HG03175 (cell line): ENCODE data around the gene NXF1.
A peak's percentile ranks its signal among the peaks of the same experiment; 100 is the strongest.
"Not testable (repeated sequence)": the region's sequence is repeated elsewhere in the genome, so short reads cannot be mapped to it uniquely, and the experiment has no call there.

Experiments
- ATAC-seq: cut with Tn5 transposase; IDR thresholded peaks from one replicate; pipeline ENCODE4 v1.9.1; 2021; ENCODE audit warnings: mild to moderate bottlenecking, moderate library complexity; ENCODE audit not compliant: unreplicated experiment

Gene NXF1

DNA sequence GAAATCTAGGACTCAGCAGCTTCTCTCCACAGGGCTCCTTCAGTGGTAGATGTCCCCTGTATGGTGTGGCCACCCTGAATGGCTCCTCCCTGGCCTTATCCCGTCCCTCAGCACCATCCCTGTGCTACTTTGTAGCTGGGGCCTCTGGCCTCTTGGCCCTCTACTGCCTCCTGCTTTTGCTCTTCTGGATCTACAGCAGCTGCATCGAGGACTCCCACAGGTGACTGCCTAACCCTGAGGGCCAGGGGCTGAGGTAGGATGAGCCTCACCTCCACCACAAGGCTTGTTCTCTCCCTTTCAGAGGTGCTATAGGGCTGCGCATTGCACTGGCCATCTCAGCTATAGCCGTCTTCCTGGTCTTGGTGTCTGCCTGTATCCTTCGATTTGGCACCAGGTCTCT lies 16.2 kb downstream of the NXF1 start:
- no peak for ATAC-seq

DNA sequence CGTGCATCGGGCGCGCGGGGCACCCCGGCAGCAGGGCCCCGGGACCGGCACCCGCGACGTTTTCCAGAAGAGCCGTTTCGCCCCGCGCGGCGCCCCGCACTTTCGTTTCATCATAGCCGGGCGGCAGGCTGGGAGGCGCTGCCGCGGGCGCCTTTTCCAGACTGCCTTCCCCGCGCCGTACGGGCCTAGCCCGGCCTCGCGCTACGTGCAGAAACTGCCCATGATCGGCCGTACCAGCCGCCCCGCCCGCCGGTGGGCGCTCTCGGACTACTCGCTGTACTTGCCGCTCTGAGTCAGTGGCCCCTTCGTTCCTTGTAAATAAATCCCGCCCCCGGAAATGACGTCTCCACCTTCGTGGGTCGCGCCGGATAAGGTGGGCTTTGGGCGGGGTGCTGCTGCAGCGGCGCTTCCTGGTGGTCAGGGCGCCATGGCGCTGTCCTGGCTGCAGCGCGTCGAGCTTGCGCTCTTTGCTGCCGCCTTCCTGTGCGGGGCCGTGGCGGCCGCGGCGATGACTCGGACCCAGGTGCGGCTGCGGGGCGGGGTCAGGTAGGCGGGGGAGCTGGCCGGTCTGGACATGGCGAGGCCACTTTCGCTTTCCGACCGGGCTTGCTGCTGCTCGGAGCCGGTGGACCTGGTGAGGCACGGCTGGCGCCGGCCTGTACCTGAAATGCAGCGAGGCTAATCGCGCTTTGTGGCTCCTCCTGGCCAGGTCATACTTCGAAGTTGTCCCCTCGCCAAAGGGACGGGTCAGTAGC lies 18.1 kb downstream of the NXF1 start, which contains the start of gene TMEM179B:
Gene TMEM179B, plus strand, starts transcription at position 398 of the 755 bp plus-strand sequence. Its CDS starts 30 bp downstream, at position 428.
- ATAC-seq = peak; percentile 64

DNA sequence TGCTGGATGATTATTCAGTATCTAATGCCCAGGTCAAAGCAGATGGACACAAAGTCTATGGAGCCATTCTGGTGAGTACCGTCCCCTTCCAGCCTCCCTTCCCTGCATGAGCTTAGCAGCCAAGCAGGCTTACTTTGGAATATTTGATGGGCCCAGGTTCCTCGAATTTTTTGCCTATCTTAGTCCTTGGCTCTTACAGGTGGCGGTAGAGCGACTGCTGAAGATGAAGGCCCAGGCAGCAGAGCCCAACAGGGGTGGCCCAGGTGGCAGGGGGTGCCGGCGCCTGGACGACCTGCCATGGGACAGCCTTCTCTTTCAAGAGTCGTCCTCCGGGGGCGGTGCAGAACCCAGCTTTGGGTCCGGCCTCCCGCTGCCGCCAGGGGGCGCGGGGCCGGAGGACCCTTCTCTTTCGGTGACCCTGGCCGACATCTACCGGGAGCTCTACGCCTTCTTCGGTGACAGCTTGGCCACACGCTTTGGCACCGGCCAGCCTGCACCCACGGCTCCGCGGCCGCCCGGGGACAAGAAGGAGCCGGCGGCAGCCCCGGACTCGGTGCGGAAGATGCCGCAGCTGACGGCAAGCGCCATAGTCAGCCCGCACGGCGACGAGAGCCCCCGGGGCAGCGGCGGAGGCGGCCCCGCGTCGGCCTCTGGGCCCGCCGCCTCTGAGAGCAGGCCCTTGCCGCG lies 18.8 kb downstream of the NXF1 start:
- ATAC-seq = peak; percentile 77

DNA sequence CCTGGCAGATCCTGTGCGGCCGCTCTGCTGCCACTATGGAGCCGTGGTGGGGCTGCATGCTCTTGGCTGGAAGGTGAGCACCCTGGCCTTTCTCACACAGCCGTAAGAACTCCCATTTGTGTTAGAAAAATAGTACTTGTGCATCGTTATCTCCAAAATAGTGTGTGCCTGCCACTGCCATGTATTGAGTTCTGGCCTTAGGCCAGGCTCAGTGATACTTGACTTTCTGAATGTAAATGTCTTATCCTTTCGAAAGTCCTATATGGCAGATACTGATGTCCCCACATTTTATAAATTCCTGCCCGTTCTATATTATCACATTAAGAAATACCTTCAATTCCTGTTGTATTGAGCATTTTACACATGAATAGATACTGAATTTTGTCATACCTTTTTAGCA lies 22.5 kb downstream of the NXF1 start:
- no peak for ATAC-seq

DNA sequence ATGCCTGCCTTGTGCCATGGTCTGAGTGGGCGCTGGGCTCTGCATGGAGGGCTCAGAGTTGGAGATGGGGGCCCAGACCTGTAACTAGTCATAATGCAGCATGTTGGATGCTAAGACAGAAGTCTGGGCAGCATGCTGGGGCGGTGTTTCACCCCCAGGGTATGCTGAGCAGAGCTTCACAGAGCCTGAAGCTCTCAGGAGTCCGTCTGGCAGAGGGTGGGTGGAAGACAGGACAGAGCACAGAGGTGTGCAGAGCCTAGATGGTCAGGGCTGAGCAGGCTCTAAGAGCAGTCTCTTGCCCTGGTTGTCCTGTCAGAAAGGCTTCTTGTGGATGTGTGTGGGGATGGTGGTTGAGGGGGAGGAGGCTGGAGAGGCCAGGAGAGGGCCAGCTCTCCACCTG lies 26.8 kb downstream of the NXF1 start:
- ATAC-seq = no peak

DNA sequence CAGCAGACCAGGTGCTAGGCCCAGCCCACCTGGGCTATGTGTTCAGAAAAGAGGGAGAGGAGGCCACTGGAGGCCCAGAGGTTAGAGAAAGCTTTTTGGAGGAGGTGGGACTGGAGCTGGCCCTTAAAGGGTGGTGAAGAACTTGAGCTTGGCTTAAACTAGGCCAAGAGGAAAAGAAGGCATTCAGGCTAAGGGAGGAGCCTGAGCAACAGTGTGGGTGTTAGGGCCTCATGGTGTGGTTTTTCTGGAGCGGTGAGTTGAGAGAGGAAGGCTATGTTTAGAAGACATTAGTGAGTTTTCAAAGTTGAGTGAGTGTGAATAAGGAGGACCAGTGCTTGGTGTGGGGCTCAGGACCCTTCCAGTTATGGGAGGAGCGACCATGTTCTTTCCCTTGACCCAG lies 27.9 kb downstream of the NXF1 start:
- no peak for ATAC-seq

DNA sequence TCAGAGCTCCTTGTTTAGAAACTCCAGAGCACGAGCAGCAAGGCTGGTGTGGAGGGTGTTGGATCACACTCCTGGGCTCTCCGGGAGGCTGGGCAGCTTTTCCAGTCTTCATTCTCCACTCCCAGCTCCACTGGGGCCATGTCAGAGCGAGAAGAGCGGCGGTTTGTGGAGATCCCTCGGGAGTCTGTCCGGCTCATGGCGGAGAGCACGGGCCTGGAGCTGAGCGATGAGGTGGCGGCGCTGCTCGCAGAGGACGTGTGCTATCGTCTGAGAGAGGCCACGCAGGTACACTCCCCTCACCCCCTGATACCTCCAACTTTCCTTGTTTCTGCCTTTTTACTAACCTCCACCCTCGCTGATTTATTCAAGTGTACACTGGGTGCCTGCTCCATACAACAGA lies 29.6 kb downstream of the NXF1 start:
- ATAC-seq = no peak

DNA sequence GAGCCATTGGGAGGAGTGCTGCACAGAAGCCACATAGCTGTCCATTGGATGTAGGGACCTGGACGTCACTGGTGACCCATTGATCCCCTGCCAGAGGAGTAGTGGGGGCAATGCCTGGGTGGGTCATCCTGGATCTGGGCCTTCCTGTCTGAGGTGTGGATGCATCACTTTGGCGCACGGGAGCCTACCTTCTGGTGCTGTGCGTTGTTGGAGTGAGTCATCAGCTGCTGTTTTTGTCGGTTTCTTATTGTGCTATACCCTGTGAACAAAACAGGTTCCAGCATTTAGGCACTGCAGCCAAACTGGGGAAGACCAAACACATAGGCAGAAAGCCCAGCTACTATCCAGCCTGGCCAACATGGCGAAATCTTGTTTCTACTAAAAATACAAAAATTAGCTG lies 30.8 kb downstream of the NXF1 start:
- no peak for ATAC-seq

DNA sequence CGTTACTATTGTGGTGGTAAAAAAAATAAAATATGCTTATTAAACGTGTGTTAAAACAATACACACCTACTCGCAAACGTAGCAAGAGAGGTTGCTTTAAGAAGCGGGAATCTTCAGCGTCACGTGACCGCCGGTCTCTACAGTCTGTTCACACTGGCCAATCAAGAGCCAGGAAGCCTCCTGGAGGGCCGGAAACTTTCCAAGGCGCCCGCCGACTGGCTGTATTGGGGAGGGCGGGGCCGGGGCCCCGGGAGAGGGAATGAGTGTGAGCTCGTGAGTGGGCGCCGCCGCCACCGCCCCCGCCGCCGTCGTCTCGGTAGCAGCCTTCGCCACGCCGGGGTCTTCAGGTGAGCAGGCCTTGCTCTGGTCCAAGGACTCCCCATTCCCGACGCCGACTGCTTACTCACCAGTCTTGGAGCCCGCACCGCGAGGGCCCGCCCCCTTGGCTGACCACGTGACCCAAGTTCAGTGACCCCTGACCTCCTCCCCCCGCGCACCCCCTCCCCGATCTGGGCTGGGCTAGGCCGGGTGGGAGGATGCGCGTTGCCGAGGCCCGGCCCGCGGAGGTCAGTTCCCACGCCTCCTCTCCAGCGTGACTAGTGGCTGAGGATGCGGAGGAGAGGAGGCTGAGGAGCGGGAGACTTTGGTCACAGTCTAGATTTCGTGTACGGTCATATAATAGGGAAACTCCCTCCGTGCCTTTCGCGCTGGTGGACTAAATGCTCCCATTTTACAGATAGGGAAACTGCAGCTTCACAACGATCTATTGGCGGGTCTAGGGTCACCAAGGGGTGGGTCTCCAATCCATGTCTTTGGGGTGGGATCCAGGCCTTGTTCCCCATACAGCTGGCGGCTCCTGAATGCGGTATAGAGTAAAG lies 33.9 kb downstream of the NXF1 start, which contains the start of gene TAF6L:
Gene TAF6L, plus strand, starts transcription at position 253 of the 878 bp plus-strand sequence. CDS start 4,388 bp downstream, outside the sequence.
- peak; percentile 75 for ATAC-seq

DNA sequence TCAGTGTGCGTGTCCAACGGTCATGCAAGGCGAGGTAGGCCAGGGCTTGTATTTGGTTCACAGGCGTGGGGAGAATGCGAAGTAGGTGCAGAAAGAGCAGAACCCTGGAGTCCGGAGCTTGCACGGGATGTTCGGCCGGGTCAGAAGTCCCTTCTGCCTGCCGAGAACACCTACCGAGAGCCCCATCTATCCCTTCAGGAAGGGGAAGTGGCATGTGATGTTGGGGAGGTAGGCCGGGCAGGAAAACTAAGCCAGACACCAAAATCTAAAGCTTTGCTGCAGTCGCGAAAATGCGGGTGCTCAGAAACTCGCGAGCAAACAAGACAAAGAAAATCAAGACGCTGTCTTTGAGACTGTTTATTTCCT lies 34.5 kb downstream of the NXF1 start:
- ATAC-seq = no peak

DNA sequence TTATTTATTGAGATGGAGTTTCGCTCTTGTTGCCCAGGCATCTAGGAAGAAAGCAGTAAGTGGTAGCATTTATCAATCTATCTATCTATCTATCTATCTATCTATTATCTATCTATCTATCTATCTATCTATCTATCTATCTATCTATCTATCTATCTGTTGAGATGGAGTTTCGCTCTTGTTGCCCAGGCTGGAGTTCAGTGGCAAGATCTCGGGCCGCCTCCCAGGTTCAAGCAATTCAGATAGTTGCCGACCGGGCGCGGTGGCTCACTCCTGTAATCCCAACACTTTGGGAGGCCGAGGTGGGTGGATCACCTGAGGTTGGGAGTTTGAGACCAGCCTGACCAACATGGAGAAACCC lies 44.4 kb downstream of the NXF1 start:
- ATAC-seq = not testable (repeated sequence)

DNA sequence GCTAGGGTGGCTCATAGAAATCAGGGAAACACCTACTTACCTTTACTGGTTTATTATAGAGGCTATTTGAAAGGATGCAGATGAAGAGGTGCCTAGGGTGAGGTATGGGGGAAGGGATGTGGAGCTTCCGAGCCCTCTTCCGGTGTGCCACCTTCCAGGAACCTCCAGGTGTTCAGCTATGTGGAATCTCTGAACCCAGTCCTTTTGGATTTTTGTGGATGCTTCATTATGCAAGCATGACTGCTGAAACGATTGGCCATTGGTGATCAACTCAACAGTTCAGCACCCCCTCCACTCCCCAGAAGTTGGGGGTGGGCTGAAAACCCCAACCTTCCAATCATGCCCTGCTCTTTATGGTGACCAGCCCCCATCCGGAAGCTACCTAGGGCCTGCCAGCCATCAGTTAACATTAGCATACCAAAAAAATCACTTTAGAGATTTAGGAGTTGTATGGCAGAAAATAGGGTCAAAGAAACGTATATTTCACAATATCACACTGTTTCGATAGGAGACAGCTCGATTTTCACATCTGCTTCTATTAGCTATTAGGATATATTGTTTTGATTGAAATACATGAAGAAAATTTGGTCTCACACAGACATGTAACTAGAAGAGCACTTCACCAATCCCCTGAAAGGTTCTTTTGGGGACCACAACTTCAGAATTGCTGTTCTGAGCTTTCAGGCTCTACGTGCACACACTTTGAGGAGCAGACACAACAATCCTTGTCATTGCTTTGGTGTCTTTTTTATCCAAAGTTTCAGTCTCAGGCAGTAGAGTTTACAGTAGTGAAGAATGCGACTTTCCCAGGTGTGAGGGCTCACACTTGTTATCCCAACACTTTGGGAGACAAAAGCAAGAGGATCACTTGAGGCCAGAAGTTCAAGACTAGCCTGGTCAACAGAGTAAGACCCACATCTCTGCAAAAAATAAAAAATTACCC lies 47.1 kb downstream of the NXF1 start:
- no peak for ATAC-seq

DNA sequence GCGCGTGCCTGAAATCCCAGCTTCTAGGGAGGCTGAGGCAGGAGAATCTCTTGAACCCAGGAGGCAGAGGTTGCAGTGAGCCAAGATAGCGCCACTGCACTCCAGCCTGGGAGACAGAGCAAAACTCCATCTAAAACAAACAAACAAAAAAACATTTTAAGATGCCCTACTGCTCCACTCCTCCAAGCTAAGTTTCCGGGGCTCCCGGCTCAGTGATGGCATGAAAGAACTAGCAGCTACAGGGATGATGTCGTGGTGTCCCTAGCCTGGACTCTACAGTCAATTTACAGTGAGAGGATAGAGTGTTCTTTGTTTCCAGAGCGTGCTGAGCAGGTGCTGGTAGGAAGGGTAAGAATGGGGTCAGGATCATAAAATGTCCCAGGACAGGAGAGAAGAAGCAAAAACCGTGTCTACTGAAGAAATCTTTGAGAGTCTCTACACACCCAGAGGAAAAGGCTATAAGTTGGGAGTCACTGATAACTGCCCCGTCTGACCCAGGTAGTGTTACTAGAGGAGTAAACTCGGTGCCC lies 50.1 kb downstream of the NXF1 start:
- ATAC-seq = no peak

DNA sequence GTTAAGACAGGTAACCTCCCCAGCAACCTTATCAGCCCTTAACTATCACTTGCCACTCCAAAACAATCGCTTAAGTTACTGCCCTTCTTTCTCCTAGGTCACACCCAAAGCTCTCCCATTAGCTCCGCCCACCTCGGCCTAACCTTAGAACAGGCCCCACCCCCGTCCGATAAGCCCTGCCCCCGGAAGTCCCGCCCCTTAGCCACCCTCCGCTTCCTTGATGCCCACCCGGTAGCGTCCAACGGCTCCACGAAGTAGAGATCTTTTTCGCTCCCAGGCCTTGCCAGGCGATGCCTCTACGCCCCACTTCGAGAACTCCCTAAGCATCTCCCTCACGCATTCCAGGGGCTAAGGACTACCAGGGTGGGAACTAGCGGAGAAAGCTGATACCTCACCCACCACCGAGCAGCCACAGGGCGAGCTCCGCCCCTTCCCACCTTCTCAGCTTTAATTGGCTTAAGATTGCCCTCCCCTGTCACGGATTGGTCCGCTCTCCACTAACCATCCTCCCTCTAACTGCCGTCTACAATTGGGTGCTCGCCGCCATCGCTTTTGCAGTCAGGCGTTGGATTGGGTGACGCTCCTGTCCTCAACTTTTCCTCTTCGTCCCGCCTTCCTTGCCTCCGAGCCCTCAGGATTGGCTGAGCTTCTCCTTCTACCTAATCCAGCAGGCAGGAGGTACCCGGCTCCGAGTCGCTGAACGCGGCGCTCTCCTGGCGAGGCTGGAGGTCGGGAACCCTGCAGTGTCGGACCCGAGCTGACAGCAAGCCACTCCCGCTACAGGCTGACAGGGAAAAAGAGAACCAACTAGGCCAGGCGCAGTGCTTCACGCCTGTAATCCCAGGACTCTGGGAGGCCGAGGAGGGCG lies 51.3 kb downstream of the NXF1 start, which contains the start of gene ZBTB3:
Gene ZBTB3, minus strand, starts transcription at position 425 of the 868 bp plus-strand sequence. CDS start 496 bp downstream, outside the sequence.
- peak; percentile 94 for ATAC-seq

DNA sequence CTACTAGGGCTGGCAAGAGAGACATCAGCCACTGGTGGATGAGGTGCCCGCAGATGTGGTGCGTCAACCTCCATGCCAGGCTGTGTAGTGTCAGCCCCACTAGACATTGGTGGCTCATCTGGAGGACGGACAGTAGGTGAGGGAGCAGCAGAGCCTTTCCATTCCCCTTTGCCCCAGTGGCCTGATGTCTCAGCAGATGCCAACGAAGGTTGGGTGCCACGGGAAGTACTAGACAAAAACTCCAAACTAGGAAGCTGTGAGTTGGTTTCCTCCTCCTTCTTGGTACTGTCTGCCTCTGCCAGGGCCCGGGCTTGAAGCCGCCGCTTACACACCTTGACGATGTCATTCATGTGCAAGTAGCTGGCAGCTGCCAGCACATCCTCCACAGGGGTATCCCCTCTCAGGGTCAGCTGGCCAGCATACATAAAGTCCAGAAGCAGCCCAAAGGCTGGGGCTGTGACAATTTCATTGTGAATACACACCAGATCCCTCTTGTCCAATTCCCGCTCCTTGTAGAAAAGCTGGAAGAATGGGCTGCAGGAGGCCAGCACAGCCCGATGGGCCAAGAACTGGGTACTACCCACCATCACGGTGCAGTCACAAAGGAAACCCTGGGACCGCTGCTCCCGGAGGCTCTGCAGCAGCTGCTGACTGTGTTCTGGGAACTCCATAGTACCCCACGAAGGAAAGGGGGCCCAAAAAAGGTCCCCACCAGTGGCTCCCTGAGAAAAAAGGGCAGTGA lies 52.1 kb downstream of the NXF1 start:
- ATAC-seq = no peak

DNA sequence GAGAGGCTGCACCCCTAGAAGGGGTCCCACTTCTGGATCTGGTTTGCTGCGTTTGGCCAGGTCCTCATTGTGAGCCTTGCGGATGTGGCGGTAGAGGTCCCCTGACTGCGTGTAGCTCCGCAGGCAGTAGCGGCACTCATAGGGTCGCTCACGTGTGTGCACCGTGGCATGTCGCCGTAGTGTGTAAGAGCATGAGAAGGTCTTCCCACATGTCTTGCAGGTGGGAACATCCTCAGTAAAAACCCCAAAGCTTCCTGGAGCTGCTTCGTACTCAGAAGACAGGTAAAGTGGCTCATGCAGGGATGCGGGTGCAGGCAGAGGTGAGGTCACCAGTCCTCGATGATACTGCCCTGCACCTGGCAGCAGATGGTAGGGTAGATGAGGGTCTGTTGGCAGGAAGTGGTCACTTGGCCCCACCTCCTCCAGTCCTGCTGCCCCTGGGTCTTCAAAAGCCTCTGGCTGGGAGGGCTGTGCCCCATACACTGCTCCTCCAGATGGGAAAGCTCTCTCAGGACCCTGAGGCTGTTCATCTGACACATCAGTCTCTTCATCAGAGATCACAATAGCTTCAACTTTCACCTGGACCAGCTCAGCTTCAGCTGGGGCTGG lies 53.0 kb downstream of the NXF1 start:
- ATAC-seq = no peak

DNA sequence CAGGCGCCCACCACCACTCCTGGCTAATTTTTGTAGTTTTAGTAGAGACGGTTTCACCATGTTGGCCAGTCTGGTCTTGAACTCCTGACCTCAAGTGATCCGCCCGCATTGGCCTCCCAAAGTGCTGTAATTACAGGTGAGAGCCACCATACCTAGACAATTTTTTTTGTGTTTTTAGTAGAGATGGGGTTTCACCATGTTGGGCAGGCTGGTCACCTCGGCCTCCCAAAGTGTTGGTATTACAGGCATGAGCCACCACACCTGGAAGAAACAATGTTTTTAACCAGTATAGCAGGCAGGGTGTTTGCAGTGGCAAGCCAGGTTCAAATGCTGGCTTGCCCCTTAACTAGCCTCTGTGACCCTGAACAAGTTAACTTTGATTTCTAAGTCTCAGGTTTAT lies 55.3 kb downstream of the NXF1 start:
- ATAC-seq = not testable (repeated sequence)
